Cortex of kidney (tissue), 1 donor: ENCODE measurements around the gene TCTN1.
"Not testable (repeated sequence)": the region's sequence is repeated elsewhere in the genome, so short reads cannot be mapped to it uniquely, and the experiment has no call there.

ENCODE experiments used
- DNase-seq: peaks from one replicate; lab custom pipeline; 2025; lab: John Stamatoyannopoulos, UW

The TCTN1 gene

GRCh38 chr12:110585231-110585799, 28.6 kb upstream of the TCTN1 start:
- DNase-seq = no peak

- DNase-seq = not testable (repeated sequence)
Observed at GRCh38 chr12:110587102-110587501, 26.8 kb upstream of the TCTN1 start.

GRCh38 chr12:110590059-110590458, 23.9 kb upstream of the TCTN1 start:
- no peak for DNase-seq

GRCh38 chr12:110590806-110591326, 23.1 kb upstream of the TCTN1 start:
- DNase-seq = no peak

GRCh38 chr12:110591451-110592051, 22.4 kb upstream of the TCTN1 start:
- DNase-seq = no peak

- DNase-seq = no peak
Observed at GRCh38 chr12:110592078-110592477, 21.9 kb upstream of the TCTN1 start.

- DNase-seq = not testable (repeated sequence)
Observed at GRCh38 chr12:110592919-110593318, 21.0 kb upstream of the TCTN1 start.

GRCh38 chr12:110597885-110598284, 16.0 kb upstream of the TCTN1 start:
- no peak for DNase-seq

- DNase-seq = no peak
Observed at GRCh38 chr12:110599334-110599733, 14.6 kb upstream of the TCTN1 start.

GRCh38 chr12:110600254-110600653, 13.7 kb upstream of the TCTN1 start:
- DNase-seq = no peak

- DNase-seq = not testable (repeated sequence)
Observed at GRCh38 chr12:110602085-110602814, 11.7 kb upstream of the TCTN1 start.

- DNase-seq = no peak
Observed at GRCh38 chr12:110606253-110606611, 7.7 kb upstream of the TCTN1 start.

- DNase-seq = no peak
Observed at GRCh38 chr12:110613071-110613770, 708 bp upstream of the TCTN1 start.

- DNase-seq = no peak
Observed at GRCh38 chr12:110615171-110615570, 1.2 kb downstream of the TCTN1 start.

GRCh38 chr12:110616471-110617115, 2.7 kb downstream of the TCTN1 start:
- DNase-seq = no peak

- no peak for DNase-seq
Observed at GRCh38 chr12:110619534-110619953, 5.6 kb downstream of the TCTN1 start.

- DNase-seq = no peak
Observed at GRCh38 chr12:110622582-110622981, 8.7 kb downstream of the TCTN1 start.

- no peak for DNase-seq
Observed at GRCh38 chr12:110627500-110628195, 13.7 kb downstream of the TCTN1 start.

- no peak for DNase-seq
Observed at GRCh38 chr12:110635055-110635454, 21.1 kb downstream of the TCTN1 start.

- no peak for DNase-seq
Observed at GRCh38 chr12:110636516-110636915, 22.6 kb downstream of the TCTN1 start.

GRCh38 chr12:110637869-110638441, 24.0 kb downstream of the TCTN1 start:
- no peak for DNase-seq
